ENCODE data around the gene SHROOM1.

The SHROOM1 gene

GRCh38 chr5:132816083-132816482 lies 14.4 kb downstream of the SHROOM1 start:
- no peak for TF ChIP-seq CTCF (IDR thresholded peaks at IDR 0.05; ENCODE audit: low read depth, low read length)
- DNase-seq (ENCODE audit: extremely low read depth, low read depth), result no peak

- no peak for DNase-seq (ENCODE audit: extremely low read depth, low read depth)
These were observed 15.0 kb downstream of the SHROOM1 start for GRCh38 chr5:132815454-132815853.

GRCh38 chr5:132814503-132815294 lies 15.7 kb downstream of the SHROOM1 start:
- no peak for TF ChIP-seq CTCF (IDR thresholded peaks at IDR 0.05; ENCODE audit: low read depth, low read length)
- DNase-seq (ENCODE audit: extremely low read depth, low read depth), result no peak

More at GRCh38 chr5:132815454-132815853, 15.0 kb downstream of the SHROOM1 start:
- TF ChIP-seq CTCF (IDR thresholded peaks at IDR 0.05; ENCODE audit: low read depth, low read length), result no peak

GRCh38 chr5:132813599-132814502 lies 16.6 kb downstream of the SHROOM1 start:
- no peak for TF ChIP-seq CTCF (IDR thresholded peaks at IDR 0.05; ENCODE audit: low read depth, low read length)
- DNase-seq (ENCODE audit: extremely low read depth, low read depth), result no peak

- no peak for DNase-seq (ENCODE audit: extremely low read depth, low read depth)
- no peak for TF ChIP-seq CTCF (IDR thresholded peaks at IDR 0.05; ENCODE audit: low read depth, low read length)
These were observed 17.5 kb downstream of the SHROOM1 start, which contains the start of gene SOWAHA for GRCh38 chr5:132812781-132813598. SOWAHA (plus strand) TSS chr5:132813302; CDS start chr5:132813622, 320 bp downstream.

- DNase-seq (ENCODE audit: extremely low read depth, low read depth), result no peak
- TF ChIP-seq CTCF (IDR thresholded peaks at IDR 0.05; ENCODE audit: low read depth, low read length), result no peak
These were observed 18.2 kb downstream of the SHROOM1 start for GRCh38 chr5:132812123-132812765.
